Keratinocyte (primary cell): ENCODE results near the gene HNF4A. TPM values are rescaled to one million over a fixed set of nuclear protein-coding genes. Genes with fewer than 3 reads are reported as not detected.

Experiments used
- DNase-seq: peaks from one replicate; pipeline ENCODE4 v3.0.0-alpha.2; 2011; ENCODE audit warnings: low read depth, missing footprints, low spot score
- FAIRE-seq: peaks from 2 replicates; lab custom pipeline; 2011; peaks lifted over from hg19 to GRCh38; lab: Jason Lieb, UNC
- H2AFZ ChIP-seq: 2 replicates; pipeline ENCODE4 v1.6.0; 2012; ENCODE audit warnings: low read length, control low read depth, inconsistent platforms; ENCODE audit not compliant: control insufficient read depth
- H3K27ac ChIP-seq: 2 replicates; pipeline ENCODE4 v1.5.1; 2011; ENCODE audit warnings: low read length; ENCODE audit not compliant: control insufficient read depth, insufficient read depth
- H3K27me3 ChIP-seq: 3 replicates; pipeline ENCODE4 v1.6.0; 2011; ENCODE audit warnings: low read length; ENCODE audit not compliant: control insufficient read depth, insufficient read depth; ENCODE audit errors: extremely low read depth
- H3K36me3 ChIP-seq, 2 experiments: 2 replicates in 1 of 2; 3 replicates in 1 of 2; pipeline ENCODE4 v1.5.1; 2011; ENCODE audit warnings: low read length in 2 of 2, mild to moderate bottlenecking in 1 of 2; ENCODE audit not compliant: control insufficient read depth in 2 of 2, insufficient read depth in 2 of 2; ENCODE audit errors: extremely low read depth in 1 of 2
- H3K4me1 ChIP-seq: 3 replicates; pipeline ENCODE4 v1.5.1; 2011; ENCODE audit warnings: low read length; ENCODE audit not compliant: control insufficient read depth, insufficient read depth; ENCODE audit errors: extremely low read depth
- H3K4me2 ChIP-seq: 3 replicates; pipeline ENCODE4 v1.6.0; 2011; ENCODE audit warnings: low read depth, low read length; ENCODE audit not compliant: control insufficient read depth, insufficient read depth; ENCODE audit errors: extremely low read depth
- H3K4me3 ChIP-seq, 3 experiments: fragments of 200-600 bp in 1 of 3; sonication (generic) in 1 of 3; 2 replicates in 2 of 3; 3 replicates in 1 of 3; pipeline ENCODE4 v1.5.1; 2011 to 2016; ENCODE audit warnings: low read length in 3 of 3, mild to moderate bottlenecking in 3 of 3, control low read depth in 2 of 3, inconsistent platforms in 1 of 3, low read depth in 1 of 3, mixed read lengths in 1 of 3, mixed run types in 1 of 3, moderate library complexity in 1 of 3; ENCODE audit not compliant: control insufficient read depth in 2 of 3, insufficient read depth in 2 of 3; ENCODE audit errors: extremely low read depth in 1 of 3
- H3K79me2 ChIP-seq: 2 replicates; pipeline ENCODE4 v1.6.0; 2012; ENCODE audit warnings: low read length; ENCODE audit not compliant: control insufficient read depth, insufficient read depth
- H3K9ac ChIP-seq: 3 replicates; pipeline ENCODE4 v1.6.0; 2011; ENCODE audit warnings: low read length; ENCODE audit not compliant: control insufficient read depth, insufficient read depth; ENCODE audit errors: extremely low read depth
- H3K9me1 ChIP-seq: 3 replicates; pipeline ENCODE4 v1.6.0; 2011; ENCODE audit warnings: low read length; ENCODE audit not compliant: control insufficient read depth, insufficient read depth; ENCODE audit errors: extremely low read depth
- H3K9me3 ChIP-seq: 2 replicates; pipeline ENCODE4 v1.5.1; 2012; ENCODE audit warnings: low read depth, low read length; ENCODE audit not compliant: control insufficient read depth
- H4K20me1 ChIP-seq: 3 replicates; pipeline ENCODE4 v1.6.0; 2011; ENCODE audit warnings: low read length; ENCODE audit not compliant: control insufficient read depth, insufficient read depth; ENCODE audit errors: extremely low read depth
- EZH2 ChIP-seq: IDR thresholded peaks from one replicate; pipeline ENCODE4 v1.6.1; 2012; ENCODE audit warnings: inconsistent platforms, mild to moderate bottlenecking, low read length, moderate library complexity
- dilution Hi-C: fragments of 300-500 bp; cut with MboI; formaldehyde crosslinking; loops from one replicate; pipeline ENCODE4 v1.7.0; 2020; ENCODE audit warnings: low sequenced_read_pairs; ENCODE audit not compliant: extremely low pct_ligation_motif_present
- polyA plus RNA-seq, 5 experiments: library from polyadenylated mRNA; depleted of rRNA in 3 of 5; stranded (reverse) in 3 of 5; stranded (forward) in 1 of 5; unstranded in 1 of 5; fragments of >200 nt; gene quantifications; 1 replicate in 1 of 5; 2 replicates in 3 of 5; 3 replicates in 1 of 5; pipeline versions ENCODE4 v1.2.1 to v1.2.3, GENCODE V29; 2011 to 2012; ENCODE audit warnings: missing spikeins in 2 of 5, low read depth in 1 of 5, low replicate concordance in 1 of 5
- small RNA-seq, 3 experiments: library from RNA; depleted of rRNA; stranded (forward); fragments of <200 nt; gene quantifications; one replicate each; pipeline ENCODE3, GENCODE V24; 2012; ENCODE audit warnings: low read depth in 3 of 3, low replicate concordance in 1 of 3; ENCODE audit not compliant: insufficient read length in 3 of 3
- TF ChIP-seq, protein P1 (sequence below), 3 experiments: IDR thresholded peaks in 1 of 3; conservative IDR thresholded peaks in 1 of 3; optimal IDR thresholded peaks in 1 of 3; 2 replicates in 2 of 3; 3 replicates in 1 of 3; pipeline versions ENCODE3 to v1.5.1; 2011; ENCODE audit warnings: low read length in 3 of 3, mild to moderate bottlenecking in 3 of 3, moderate library complexity in 2 of 3, control low read depth in 1 of 3, inconsistent platforms in 1 of 3; ENCODE audit not compliant: insufficient read depth in 2 of 3; ENCODE audit errors: extremely low read depth in 1 of 3

Gene HNF4A
- polyA plus RNA-seq, 1 donor (not counting 4 experiments of a cell fraction or from before 2014, with no cell fraction given), result not detected

DNA sequence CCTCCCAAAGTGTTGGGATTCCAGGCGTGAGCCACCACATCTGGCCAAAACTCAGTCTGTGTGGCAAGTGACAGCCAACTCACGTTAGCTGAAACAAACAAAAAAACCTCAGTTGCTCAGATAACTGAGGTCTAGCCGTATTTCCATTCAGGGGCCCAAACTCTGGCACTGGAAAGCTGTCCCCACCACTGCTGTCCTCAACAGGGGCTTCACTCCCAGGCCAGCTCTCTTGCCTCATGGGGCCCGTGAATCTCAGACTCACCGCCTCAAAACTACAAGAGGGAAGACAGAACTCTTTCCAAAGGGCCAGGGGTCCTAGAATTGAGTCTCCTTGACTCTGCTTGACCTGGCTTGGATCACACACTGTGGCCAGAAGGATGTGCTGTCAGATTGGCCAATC is 127.6 kb downstream of the HNF4A start:
- no peak for DNase-seq
- no peaks in the 10 kb centered on the region for H3K9me3 ChIP-seq
- no peaks in the 10 kb centered on the region for H4K20me1 ChIP-seq
- no peak overlapping the region for H3K4me2 ChIP-seq
- no peaks in the 10 kb centered on the region for H3K27me3 ChIP-seq
- H3K27ac ChIP-seq, result no peak overlapping the region
- dilution Hi-C loops, result no loop called here
- no peak for FAIRE-seq
- peaks cover 22 to 36% of the 10 kb centered on the region in 2 experiments for H3K36me3 ChIP-seq
- peaks cover 2% of the 10 kb centered on the region for H3K79me2 ChIP-seq
- no peak overlapping the region for H2AFZ ChIP-seq
- H3K9ac ChIP-seq, result no peak overlapping the region
- TF ChIP-seq, protein P1, sequence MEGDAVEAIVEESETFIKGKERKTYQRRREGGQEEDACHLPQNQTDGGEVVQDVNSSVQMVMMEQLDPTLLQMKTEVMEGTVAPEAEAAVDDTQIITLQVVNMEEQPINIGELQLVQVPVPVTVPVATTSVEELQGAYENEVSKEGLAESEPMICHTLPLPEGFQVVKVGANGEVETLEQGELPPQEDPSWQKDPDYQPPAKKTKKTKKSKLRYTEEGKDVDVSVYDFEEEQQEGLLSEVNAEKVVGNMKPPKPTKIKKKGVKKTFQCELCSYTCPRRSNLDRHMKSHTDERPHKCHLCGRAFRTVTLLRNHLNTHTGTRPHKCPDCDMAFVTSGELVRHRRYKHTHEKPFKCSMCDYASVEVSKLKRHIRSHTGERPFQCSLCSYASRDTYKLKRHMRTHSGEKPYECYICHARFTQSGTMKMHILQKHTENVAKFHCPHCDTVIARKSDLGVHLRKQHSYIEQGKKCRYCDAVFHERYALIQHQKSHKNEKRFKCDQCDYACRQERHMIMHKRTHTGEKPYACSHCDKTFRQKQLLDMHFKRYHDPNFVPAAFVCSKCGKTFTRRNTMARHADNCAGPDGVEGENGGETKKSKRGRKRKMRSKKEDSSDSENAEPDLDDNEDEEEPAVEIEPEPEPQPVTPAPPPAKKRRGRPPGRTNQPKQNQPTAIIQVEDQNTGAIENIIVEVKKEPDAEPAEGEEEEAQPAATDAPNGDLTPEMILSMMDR (optimal IDR thresholded peaks at IDR 0.05 in 1 of 3, IDR thresholded peaks at IDR 0.05 in 1 of 3, conservative IDR thresholded peaks at IDR 0.05 in 1 of 3; ENCODE audit: extremely low read depth in 1 of 3, insufficient read depth in 2 of 3, low read length in 3 of 3), result no peak
- TF ChIP-seq EZH2, result no peak
- no peak overlapping the region for H3K4me3 ChIP-seq
- H3K4me1 ChIP-seq, result no peaks in the 10 kb centered on the region
- no peaks in the 10 kb centered on the region for H3K9me1 ChIP-seq

Small RNAs within 50 kb of the gene (small RNA-seq; reads per million reads assigned to genes)
- gene MIR3646 (0.07 to 1.7 (median 0.50) reads per million in 3 experiments), gene RF00019 (0 reads per million in 3 experiments), gene RPL37AP1 (0 reads per million in 3 experiments)

Other genes starting within 250 kb of the HNF4A start
- 2.5 to 2.9 TPM (median 2.8 TPM) in 3 replicates for gene JPH2, start 168.5 kb upstream of the HNF4A start, polyA plus RNA-seq
- 33.5 to 41.5 TPM (median 34.9 TPM) in 3 replicates for gene OSER1, start 144.9 kb upstream of the HNF4A start, polyA plus RNA-seq
- not detected in 3 replicates for gene GDAP1L1, start 108.4 kb upstream of the HNF4A start, polyA plus RNA-seq
- gene FITM2, start 44.5 kb upstream of the HNF4A start, polyA plus RNA-seq, result 2.1 to 4.3 TPM (median 2.9 TPM) in 3 replicates
- not detected in 3 replicates for gene R3HDML, start 18.7 kb upstream of the HNF4A start, polyA plus RNA-seq
- gene TTPAL, start 120.2 kb downstream of the HNF4A start, polyA plus RNA-seq, result 15.1 to 24.9 TPM (median 20.0 TPM) in 3 replicates
- gene SERINC3, start 166.4 kb downstream of the HNF4A start, polyA plus RNA-seq, result 118 to 151 TPM (median 145 TPM) in 3 replicates
- 6.6 to 9.9 TPM (median 8.4 TPM) in 3 replicates for gene PKIG, start 226.9 kb downstream of the HNF4A start, polyA plus RNA-seq